Measurements from ENCODE around the gene TM2D3. TPM values are rescaled to one million over a fixed set of nuclear protein-coding genes. Genes with fewer than 3 reads are reported as not detected.
"Not testable (repeated sequence)": the region's sequence is repeated elsewhere in the genome, so short reads cannot be mapped to it uniquely, and the experiment has no call there.

The TM2D3 gene
- polyA plus RNA-seq, 3 donors from 2014 or later: 39.9 to 73.1 (median 52.6) TPM

- H3K4me3 Mint-ChIP-seq: no peak overlapping the region
- H3K27me3 Mint-ChIP-seq (ENCODE audit: low read depth in 3 of 3): peaks cover 0 to 1% (median 0%) of the 10 kb centered on the region in 3 donors
- H3K27ac Mint-ChIP-seq: no peak overlapping the region
- no peaks in the 10 kb centered on the region for H3K9me3 Mint-ChIP-seq
- peaks cover 35 to 64% (median 55%) of the 10 kb centered on the region in 3 donors for H3K36me3 Mint-ChIP-seq
- no peak for DNase-seq
- H3K4me1 Mint-ChIP-seq: no peaks in the 10 kb centered on the region
Measured at GRCh38 chr15:101675015-101675414, 22.8 kb upstream of the TM2D3 start.

DNA sequence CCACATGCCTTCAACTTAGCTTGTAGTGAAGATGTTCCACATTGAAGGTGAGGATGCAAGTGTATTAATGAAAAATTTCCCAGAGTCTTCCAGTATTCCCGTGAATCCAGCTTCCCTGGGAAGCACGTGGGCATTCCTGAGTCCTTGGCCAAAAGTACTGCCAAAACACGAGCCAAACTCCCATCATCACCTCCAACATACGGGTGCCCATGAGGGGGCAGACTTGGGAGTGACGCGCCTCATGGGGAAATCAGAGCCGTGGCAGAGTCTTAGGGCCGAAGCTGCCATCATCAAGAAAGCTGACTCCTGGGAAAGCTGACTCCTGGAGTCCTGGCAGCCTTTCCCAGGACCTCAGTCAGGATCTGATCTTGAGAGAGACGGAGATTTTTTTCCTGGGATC lies 20.1 kb upstream of the TM2D3 start:
- Mint-ChIP-seq H3K36me3 (peaks cover 25 to 60% (median 47%) of the 10 kb centered on the region in 3 donors), H3K9me3 (no peaks in the 10 kb centered on the region), H3K27me3 (ENCODE audit: low read depth in 3 of 3) (peaks cover 0 to 2% (median 1%) of the 10 kb centered on the region in 3 donors), H3K4me3 (no peak overlapping the region), H3K4me1 (no peaks in the 10 kb centered on the region), H3K27ac (no peak overlapping the region)
- DNase-seq: no peak

DNA sequence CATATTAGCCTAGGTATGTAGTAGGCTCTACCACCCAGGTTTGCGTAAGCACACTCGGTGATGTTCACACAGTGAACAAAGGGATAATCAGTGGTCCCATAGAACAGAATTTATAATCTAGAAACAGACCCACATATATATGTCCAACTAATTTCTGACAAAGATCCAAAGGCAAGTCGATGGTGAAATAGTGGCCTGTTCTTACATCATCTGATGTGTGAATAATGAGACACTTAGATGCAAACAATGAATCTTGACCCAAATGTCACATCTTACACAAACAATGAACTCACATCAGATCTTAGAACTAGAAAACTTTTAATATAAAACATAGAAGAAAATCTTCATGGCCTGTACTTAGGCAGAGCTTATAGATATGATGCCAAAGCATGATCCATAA lies 17.6 kb upstream of the TM2D3 start:
- H3K4me3 Mint-ChIP-seq: no peak overlapping the region
- no peak for DNase-seq
- H3K36me3 Mint-ChIP-seq: peaks cover 18 to 59% (median 47%) of the 10 kb centered on the region in 3 donors
- no peaks in the 10 kb centered on the region for H3K4me1 Mint-ChIP-seq
- peaks cover 0 to 2% (median 0%) of the 10 kb centered on the region in 3 donors for H3K27me3 Mint-ChIP-seq (ENCODE audit: low read depth in 3 of 3)
- H3K27ac Mint-ChIP-seq: no peak overlapping the region
- H3K9me3 Mint-ChIP-seq: no peaks in the 10 kb centered on the region

- no peak for DNase-seq
- Mint-ChIP-seq H3K36me3 (peaks cover 12 to 42% (median 34%) of the 10 kb centered on the region in 3 donors), H3K4me3 (no peak overlapping the region), H3K27me3 (ENCODE audit: low read depth in 3 of 3) (peaks cover 0 to 2% (median 0%) of the 10 kb centered on the region in 3 donors), H3K4me1 (no peaks in the 10 kb centered on the region), H3K27ac (no peak overlapping the region), H3K9me3 (no peaks in the 10 kb centered on the region)
Measured at GRCh38 chr15:101667881-101668280, 15.7 kb upstream of the TM2D3 start.

GRCh38 chr15:101664303-101664913 lies 12.2 kb upstream of the TM2D3 start:
- no peaks in the 10 kb centered on the region for H3K4me1 Mint-ChIP-seq
- H3K36me3 Mint-ChIP-seq: peaks cover 21 to 27% (median 22%) of the 10 kb centered on the region in 3 donors
- H3K27ac Mint-ChIP-seq: no peak overlapping the region
- H3K4me3 Mint-ChIP-seq: no peak overlapping the region
- no peak for DNase-seq
- H3K27me3 Mint-ChIP-seq (ENCODE audit: low read depth in 3 of 3): peaks cover 0 to 2% (median under 1%) of the 10 kb centered on the region in 3 donors
- H3K9me3 Mint-ChIP-seq: no peaks in the 10 kb centered on the region

GRCh38 chr15:101662203-101662602 lies 10.0 kb upstream of the TM2D3 start:
- no peak overlapping the region for H3K27ac Mint-ChIP-seq
- peaks cover 0 to 2% (median 0%) of the 10 kb centered on the region in 3 donors for H3K27me3 Mint-ChIP-seq (ENCODE audit: low read depth in 3 of 3)

GRCh38 chr15:101660005-101660404 lies 7.8 kb upstream of the TM2D3 start:
- no peak overlapping the region for H3K4me3 Mint-ChIP-seq
- no peak for DNase-seq
- H3K27me3 Mint-ChIP-seq (ENCODE audit: low read depth in 3 of 3): peaks cover 0 to 2% (median 0%) of the 10 kb centered on the region in 3 donors
- H3K27ac Mint-ChIP-seq: no peak overlapping the region
- no peaks in the 10 kb centered on the region for H3K4me1 Mint-ChIP-seq
- no peaks in the 10 kb centered on the region for H3K9me3 Mint-ChIP-seq
- peaks cover 5 to 24% (median 15%) of the 10 kb centered on the region in 3 donors for H3K36me3 Mint-ChIP-seq

More at GRCh38 chr15:101662203-101662602, 10.0 kb upstream of the TM2D3 start:
- Mint-ChIP-seq H3K9me3 (no peaks in the 10 kb centered on the region), H3K4me1 (no peaks in the 10 kb centered on the region), H3K36me3 (peaks cover 12 to 23% (median 21%) of the 10 kb centered on the region in 3 donors), H3K4me3 (no peak overlapping the region)
- DNase-seq: no peak

DNA sequence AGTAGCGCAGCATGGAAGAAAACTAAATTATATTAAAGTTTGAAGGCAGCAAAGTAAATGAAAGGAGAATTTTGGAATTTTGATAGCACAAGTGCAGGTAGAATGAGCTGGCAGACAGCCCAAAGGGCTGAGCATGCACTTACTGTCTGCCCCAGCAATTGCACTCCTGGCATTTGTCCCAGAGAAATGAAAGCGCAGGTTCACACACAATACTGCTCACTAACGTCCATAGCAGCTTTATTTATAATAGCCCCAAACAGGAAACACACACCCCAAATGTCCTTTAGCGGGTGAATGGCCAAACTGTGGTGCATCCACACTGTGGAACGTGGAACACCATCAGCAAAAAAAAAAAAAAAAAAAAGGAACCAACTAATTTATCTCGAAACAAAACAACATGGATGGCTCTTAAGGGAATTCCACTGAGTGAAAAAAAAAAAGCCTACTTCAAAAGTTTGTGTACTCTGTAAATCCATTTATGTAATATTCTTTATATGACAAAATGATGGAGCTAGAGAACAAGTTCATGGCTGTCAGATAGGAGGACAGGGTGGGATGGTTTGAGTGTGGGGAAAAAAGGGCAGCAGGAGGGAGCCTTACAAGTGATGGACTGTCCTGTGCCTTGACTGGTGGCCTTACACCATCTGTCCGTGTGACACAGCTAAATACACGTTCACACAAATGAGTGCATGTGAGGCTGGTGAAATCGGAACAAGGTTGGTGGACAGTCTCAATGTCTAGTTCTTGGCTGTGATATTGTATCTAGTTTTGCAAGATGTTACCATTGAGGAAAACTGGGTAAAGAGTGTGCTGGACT lies 6.0 kb upstream of the TM2D3 start:
- Mint-ChIP-seq H3K9me3 (no peaks in the 10 kb centered on the region), H3K4me1 (peaks cover 1 to 5% of the 10 kb centered on the region in 2 donors), H3K4me3 (no peak overlapping the region), H3K27me3 (ENCODE audit: low read depth in 3 of 3) (peaks cover 0 to 2% (median 0%) of the 10 kb centered on the region in 3 donors), H3K27ac (peak overlapping the region in 1 of 6 donors; percentile 17), H3K36me3 (peaks cover 5 to 24% (median 15%) of the 10 kb centered on the region in 3 donors)
- no peak for DNase-seq

DNA sequence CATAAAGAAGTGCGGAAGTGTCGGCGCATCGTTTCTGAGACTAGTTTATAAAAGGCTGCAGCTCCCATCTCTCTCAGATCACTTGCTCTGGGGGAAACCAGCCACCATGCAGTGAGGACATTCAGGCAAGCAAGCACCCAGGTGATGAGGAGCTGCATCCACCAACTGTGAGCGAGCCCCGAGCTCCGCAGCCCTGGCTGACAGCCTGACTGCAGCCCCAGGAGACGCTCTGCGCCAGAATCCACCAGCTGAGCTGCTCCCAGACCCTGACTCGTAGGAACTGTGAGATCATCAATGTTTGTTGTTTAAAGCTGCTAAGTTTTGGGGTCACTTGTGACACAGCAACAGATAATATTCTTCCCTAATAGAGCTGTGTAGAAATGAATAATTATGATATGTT lies 5.0 kb upstream of the TM2D3 start:
- no peak overlapping the region for H3K4me3 Mint-ChIP-seq
- H3K36me3 Mint-ChIP-seq: peaks cover 5 to 24% (median 15%) of the 10 kb centered on the region in 3 donors
- no peaks in the 10 kb centered on the region for H3K9me3 Mint-ChIP-seq
- H3K4me1 Mint-ChIP-seq: peaks cover 5% of the 10 kb centered on the region in 2 donors
- peaks cover 0 to 6% (median 3%) of the 10 kb centered on the region in 3 donors for H3K27me3 Mint-ChIP-seq (ENCODE audit: low read depth in 3 of 3)
- DNase-seq: no peak
- no peak overlapping the region for H3K27ac Mint-ChIP-seq

GRCh38 chr15:101654624-101655337 lies 2.6 kb upstream of the TM2D3 start:
- not testable (repeated sequence) for H3K9me3 Mint-ChIP-seq, DNase-seq
- peaks cover 0 to 11% (median 6%) of the 10 kb centered on the region in 3 donors for H3K27me3 Mint-ChIP-seq (ENCODE audit: low read depth in 3 of 3)
- peaks cover 0 to 11% (median 8%) of the 10 kb centered on the region in 3 donors for H3K36me3 Mint-ChIP-seq
- H3K4me1 Mint-ChIP-seq: peaks cover 22 to 26% of the 10 kb centered on the region in 2 donors
- peak overlapping the region in 4 of 5 donors; percentile 19 to 67 (median 60) for H3K4me3 Mint-ChIP-seq
- H3K27ac Mint-ChIP-seq: peak overlapping the region in 5 of 6 donors; percentile 32 to 77 (median 59)

- H3K4me1 Mint-ChIP-seq: peaks cover 27 to 32% of the 10 kb centered on the region in 2 donors
- no peak for DNase-seq
- peak overlapping the region; percentile 19 to 67 (median 56) for H3K4me3 Mint-ChIP-seq
- peaks cover 0 to 9% (median 6%) of the 10 kb centered on the region in 3 donors for H3K27me3 Mint-ChIP-seq (ENCODE audit: low read depth in 3 of 3)
- peaks cover 0 to 10% (median 4%) of the 10 kb centered on the region in 3 donors for H3K36me3 Mint-ChIP-seq
- no peaks in the 10 kb centered on the region for H3K9me3 Mint-ChIP-seq
- peak overlapping the region; percentile 34 to 77 (median 52) for H3K27ac Mint-ChIP-seq
Measured at GRCh38 chr15:101654171-101654570, 2.0 kb upstream of the TM2D3 start.

- no peaks in the 10 kb centered on the region for H3K9me3 Mint-ChIP-seq
- H3K27me3 Mint-ChIP-seq (ENCODE audit: low read depth in 3 of 3): peaks cover 0 to 9% (median 6%) of the 10 kb centered on the region in 3 donors
- H3K4me3 Mint-ChIP-seq: peak overlapping the region; percentile 92 to 94 (median 93)
- H3K27ac Mint-ChIP-seq: peak overlapping the region; percentile 94 to 98 (median 96)
- H3K36me3 Mint-ChIP-seq: peaks cover 0 to 10% (median 4%) of the 10 kb centered on the region in 3 donors
- DNase-seq: no peak
- peaks cover 27 to 37% of the 10 kb centered on the region in 2 donors for H3K4me1 Mint-ChIP-seq
Measured at GRCh38 chr15:101652786-101653430, 727 bp upstream of the TM2D3 start.

GRCh38 chr15:101651554-101652097 lies 555 bp downstream of the TM2D3 start:
- Mint-ChIP-seq H3K27ac (peak overlapping the region; percentile 94 to 98 (median 96)), H3K4me3 (peak overlapping the region; percentile 86 to 94 (median 93)), H3K27me3 (ENCODE audit: low read depth in 3 of 3) (peaks cover 0 to 9% (median 6%) of the 10 kb centered on the region in 3 donors), H3K36me3 (peaks cover 0 to 10% (median 4%) of the 10 kb centered on the region in 3 donors), H3K9me3 (no peaks in the 10 kb centered on the region), H3K4me1 (peaks cover 27 to 37% of the 10 kb centered on the region in 2 donors)
- DNase-seq: no peak
